Nephron progenitor cell (in vitro differentiated cells): ENCODE data around the gene COL21A1.

Experiments used
- DNase-seq: peaks from one replicate; pipeline ENCODE4 v3.0.0; 2021
- H3K27ac Mint-ChIP-seq: 2 replicates; pipeline ENCODE4 v1.8.0; 2021; ENCODE audit warnings: mild to moderate bottlenecking, moderate library complexity, mixed read lengths
- H3K27me3 Mint-ChIP-seq: 2 replicates; pipeline ENCODE4 v1.8.0; 2021; ENCODE audit warnings: mild to moderate bottlenecking, low read depth, mixed read lengths; ENCODE audit not compliant: poor library complexity
- H3K36me3 Mint-ChIP-seq: 2 replicates; pipeline ENCODE4 v1.8.0; 2021; ENCODE audit warnings: low read depth, mixed read lengths
- H3K4me1 Mint-ChIP-seq: 2 replicates; pipeline ENCODE4 v1.8.0; 2021; ENCODE audit warnings: mixed read lengths
- H3K4me3 Mint-ChIP-seq: 2 replicates; pipeline ENCODE4 v1.8.0; 2021; ENCODE audit warnings: mild to moderate bottlenecking, moderate library complexity, mixed read lengths
- H3K9me3 Mint-ChIP-seq: 2 replicates; pipeline ENCODE4 v1.8.0; 2021; ENCODE audit warnings: mild to moderate bottlenecking, moderate library complexity, mixed read lengths
- CTCF ChIP-seq: fragments of 200-600 bp; sonication (generic); IDR thresholded peaks from 2 replicates; pipeline ENCODE4 v1.5.0; 2021; ENCODE audit warnings: antibody characterized with exemption

Gene COL21A1

DNA sequence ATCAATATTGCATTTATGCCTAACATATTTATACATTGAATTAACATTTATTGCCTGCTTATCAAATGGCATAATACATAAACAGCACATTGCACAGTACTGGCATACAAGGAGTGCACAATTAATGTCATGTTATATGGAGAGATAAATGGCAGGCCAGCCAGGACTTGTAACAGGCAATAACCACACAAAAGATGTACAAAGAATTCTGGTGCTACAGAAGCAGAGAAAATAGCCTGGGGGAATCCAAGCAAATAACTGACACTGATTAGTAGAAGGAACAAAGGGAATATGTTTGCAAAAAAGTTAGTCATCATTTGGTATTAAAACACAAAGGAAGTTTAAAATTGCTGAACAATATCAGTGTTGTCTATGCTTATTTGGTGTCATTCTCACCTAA lies 27.3 kb downstream of the COL21A1 start:
- Mint-ChIP-seq H3K9me3 (no peaks in the 10 kb centered on the region), H3K36me3 (no peaks in the 10 kb centered on the region), H3K4me3 (no peak overlapping the region), H3K4me1 (no peaks in the 10 kb centered on the region), H3K27ac (no peak overlapping the region), H3K27me3 (no peaks in the 10 kb centered on the region)
- no peak for DNase-seq
- TF ChIP-seq CTCF: no peak

DNA sequence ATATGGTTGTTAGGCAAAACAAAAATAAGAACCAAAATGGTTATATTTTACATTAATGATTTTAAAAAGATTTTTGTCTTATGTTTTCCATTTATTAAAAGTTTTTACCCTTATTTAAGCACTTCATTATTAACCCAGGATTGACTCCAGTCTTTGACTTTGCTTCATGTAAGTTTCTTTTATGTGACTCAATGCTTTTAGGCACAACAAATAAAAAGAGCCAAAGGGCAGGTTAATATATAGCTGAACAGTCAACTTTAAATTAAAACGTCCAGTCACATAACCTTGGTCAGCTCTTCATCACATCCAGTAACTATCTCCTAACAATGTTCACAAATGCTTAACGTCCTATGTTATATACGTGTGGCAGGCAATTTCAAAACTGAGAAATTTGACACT lies 32.7 kb downstream of the COL21A1 start:
- H3K27me3 Mint-ChIP-seq: no peaks in the 10 kb centered on the region
- H3K4me1 Mint-ChIP-seq: no peaks in the 10 kb centered on the region
- DNase-seq: no peak
- no peak overlapping the region for H3K27ac Mint-ChIP-seq
- H3K9me3 Mint-ChIP-seq: no peaks in the 10 kb centered on the region
- H3K4me3 Mint-ChIP-seq: no peak overlapping the region
- no peak for TF ChIP-seq CTCF
- H3K36me3 Mint-ChIP-seq: no peaks in the 10 kb centered on the region

- Mint-ChIP-seq H3K36me3 (no peaks in the 10 kb centered on the region), H3K27ac (no peak overlapping the region), H3K4me3 (no peak overlapping the region), H3K9me3 (no peaks in the 10 kb centered on the region), H3K4me1 (no peaks in the 10 kb centered on the region), H3K27me3 (no peaks in the 10 kb centered on the region)
- TF ChIP-seq CTCF: no peak
- no peak for DNase-seq
Measured at GRCh38 chr6:56214041-56214702, 33.2 kb downstream of the COL21A1 start.

- no peak for DNase-seq
- H3K36me3 Mint-ChIP-seq: no peaks in the 10 kb centered on the region
- H3K9me3 Mint-ChIP-seq: no peaks in the 10 kb centered on the region
- H3K27me3 Mint-ChIP-seq: no peaks in the 10 kb centered on the region
- no peak overlapping the region for H3K4me3 Mint-ChIP-seq
- TF ChIP-seq CTCF: no peak
- no peak overlapping the region for H3K27ac Mint-ChIP-seq
- H3K4me1 Mint-ChIP-seq: no peaks in the 10 kb centered on the region
Measured at GRCh38 chr6:56211724-56212123, 35.7 kb downstream of the COL21A1 start.

- Mint-ChIP-seq H3K9me3 (no peaks in the 10 kb centered on the region), H3K36me3 (no peaks in the 10 kb centered on the region), H3K27me3 (peaks cover 3% of the 10 kb centered on the region), H3K4me3 (no peak overlapping the region), H3K4me1 (peaks cover 4% of the 10 kb centered on the region), H3K27ac (no peak overlapping the region)
- no peak for TF ChIP-seq CTCF
- DNase-seq: no peak
Measured at GRCh38 chr6:56204134-56204533, 43.2 kb downstream of the COL21A1 start.

GRCh38 chr6:56199956-56200355 lies 47.4 kb downstream of the COL21A1 start:
- Mint-ChIP-seq H3K27me3 (peaks cover under 1% of the 10 kb centered on the region), H3K4me3 (no peak overlapping the region), H3K9me3 (peaks cover 15% of the 10 kb centered on the region), H3K4me1 (peaks cover 4% of the 10 kb centered on the region), H3K27ac (no peak overlapping the region), H3K36me3 (no peaks in the 10 kb centered on the region)
- no peak for TF ChIP-seq CTCF
- no peak for DNase-seq
